ENCODE data around the gene LRRC7. TPM values are rescaled to one million over a fixed set of nuclear protein-coding genes. Genes with fewer than 3 reads are reported as not detected.
"Not testable (repeated sequence)": the region's sequence is repeated elsewhere in the genome, so short reads cannot be mapped to it uniquely, and the experiment has no call there.

Gene LRRC7
- total RNA-seq, 2 donors from 2014 or later = not detected

DNA sequence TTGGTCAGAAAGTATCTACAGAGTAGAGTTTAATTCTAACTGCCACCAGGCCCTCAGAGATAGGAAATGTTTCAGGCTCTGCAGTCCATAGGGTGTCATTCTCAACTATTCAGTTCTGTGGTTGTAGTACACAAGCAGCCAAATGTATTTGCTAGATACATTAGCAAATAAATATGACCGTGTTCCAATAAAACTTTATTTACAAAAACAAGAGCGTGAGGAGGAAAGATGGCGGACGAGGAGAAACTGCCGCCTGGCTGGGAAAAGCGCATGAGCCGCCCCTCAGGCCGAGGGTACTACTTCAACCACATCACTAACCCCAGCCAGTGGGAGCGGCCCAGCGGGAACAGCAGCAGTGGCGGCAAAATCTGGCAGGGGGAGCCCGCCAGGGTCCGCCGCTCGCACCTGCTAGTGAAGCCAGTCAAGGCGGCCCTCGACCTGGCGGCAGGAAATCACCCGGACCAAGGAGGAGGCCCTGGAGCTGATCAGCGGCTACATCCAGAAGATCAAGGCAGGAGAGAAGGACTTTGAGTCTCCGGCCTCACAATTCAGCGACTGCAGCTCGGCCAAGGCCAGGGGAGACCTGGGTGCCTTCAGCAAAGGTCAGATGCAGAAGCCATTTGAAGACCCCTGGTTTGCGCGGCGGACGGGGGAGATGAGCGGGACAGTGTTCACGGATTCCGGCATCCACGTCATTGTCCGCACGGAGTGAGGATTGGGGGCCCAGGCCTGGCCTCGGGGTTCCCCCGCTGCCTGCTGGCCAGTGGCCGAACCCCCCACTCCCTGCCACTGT is 351.6 kb downstream of the LRRC7 start:
- Mint-ChIP-seq H3K36me3 (no peaks in the 10 kb centered on the region), H3K9me3 (peaks cover 19% of the 10 kb centered on the region), H3K4me3 (no peak overlapping the region), H3K4me1 (ENCODE audit: low read depth in 2 of 2) (no peaks in the 10 kb centered on the region), H3K27me3 (no peaks in the 10 kb centered on the region), H3K27ac (no peak overlapping the region)
- no peak for DNase-seq (ENCODE audit: low spot score)
- ATAC-seq = no peak

- no peak overlapping the region for H3K27ac Mint-ChIP-seq
These were observed 352.2 kb downstream of the LRRC7 start for GRCh38 chr1:69919922-69920273.

GRCh38 chr1:69920426-69920825 is 352.7 kb downstream of the LRRC7 start:
- Mint-ChIP-seq H3K9me3 (peaks cover 15% of the 10 kb centered on the region), H3K27me3 (no peaks in the 10 kb centered on the region), H3K36me3 (no peaks in the 10 kb centered on the region), H3K4me1 (ENCODE audit: low read depth in 2 of 2) (no peaks in the 10 kb centered on the region), H3K4me3 (no peak overlapping the region), H3K27ac (no peak overlapping the region)
- ATAC-seq (no peak), DNase-seq (ENCODE audit: low spot score) (no peak)

More at GRCh38 chr1:69919922-69920273, 352.2 kb downstream of the LRRC7 start:
- H3K27me3 Mint-ChIP-seq = no peaks in the 10 kb centered on the region
- peaks cover 17% of the 10 kb centered on the region for H3K9me3 Mint-ChIP-seq
- DNase-seq (ENCODE audit: low spot score) = no peak
- no peaks in the 10 kb centered on the region for H3K4me1 Mint-ChIP-seq (ENCODE audit: low read depth in 2 of 2)
- H3K4me3 Mint-ChIP-seq = no peak overlapping the region
- ATAC-seq = peak in 1 of 2 donors; percentile 43
- H3K36me3 Mint-ChIP-seq = no peaks in the 10 kb centered on the region

- Mint-ChIP-seq H3K27ac (no peak overlapping the region), H3K9me3 (peaks cover 15% of the 10 kb centered on the region), H3K4me1 (ENCODE audit: low read depth in 2 of 2) (no peaks in the 10 kb centered on the region), H3K36me3 (no peaks in the 10 kb centered on the region), H3K27me3 (no peaks in the 10 kb centered on the region), H3K4me3 (no peak overlapping the region)
- DNase-seq (ENCODE audit: low spot score) (no peak), ATAC-seq (no peak)
These were observed 353.8 kb downstream of the LRRC7 start for GRCh38 chr1:69921486-69921885.

- H3K27me3 Mint-ChIP-seq; H3K4me1 Mint-ChIP-seq (ENCODE audit: low read depth in 2 of 2); ATAC-seq; H3K27ac Mint-ChIP-seq; DNase-seq (ENCODE audit: low spot score); H3K36me3 Mint-ChIP-seq; H3K4me3 Mint-ChIP-seq: not testable (repeated sequence)
- H3K9me3 Mint-ChIP-seq = peaks cover 25% of the 10 kb centered on the region
These were observed 360.5 kb downstream of the LRRC7 start for GRCh38 chr1:69928234-69928633.

GRCh38 chr1:69929308-69930057 is 361.8 kb downstream of the LRRC7 start:
- DNase-seq (ENCODE audit: low spot score) (no peak), ATAC-seq (no peak)
- no peak overlapping the region for H3K4me3 Mint-ChIP-seq
- peaks cover 25% of the 10 kb centered on the region for H3K9me3 Mint-ChIP-seq
- H3K36me3 Mint-ChIP-seq = peaks cover 7% of the 10 kb centered on the region
- H3K27ac Mint-ChIP-seq = no peak overlapping the region
- no peaks in the 10 kb centered on the region for H3K4me1 Mint-ChIP-seq (ENCODE audit: low read depth in 2 of 2)
- H3K27me3 Mint-ChIP-seq = no peaks in the 10 kb centered on the region

GRCh38 chr1:69930396-69930795 is 362.7 kb downstream of the LRRC7 start:
- H3K27ac Mint-ChIP-seq = no peak overlapping the region
- H3K36me3 Mint-ChIP-seq = peaks cover 7% of the 10 kb centered on the region
- H3K4me1 Mint-ChIP-seq (ENCODE audit: low read depth in 2 of 2) = no peaks in the 10 kb centered on the region
- ATAC-seq (no peak), DNase-seq (ENCODE audit: low spot score) (no peak)
- peaks cover 25% of the 10 kb centered on the region for H3K9me3 Mint-ChIP-seq
- H3K27me3 Mint-ChIP-seq = no peaks in the 10 kb centered on the region
- no peak overlapping the region for H3K4me3 Mint-ChIP-seq

DNA sequence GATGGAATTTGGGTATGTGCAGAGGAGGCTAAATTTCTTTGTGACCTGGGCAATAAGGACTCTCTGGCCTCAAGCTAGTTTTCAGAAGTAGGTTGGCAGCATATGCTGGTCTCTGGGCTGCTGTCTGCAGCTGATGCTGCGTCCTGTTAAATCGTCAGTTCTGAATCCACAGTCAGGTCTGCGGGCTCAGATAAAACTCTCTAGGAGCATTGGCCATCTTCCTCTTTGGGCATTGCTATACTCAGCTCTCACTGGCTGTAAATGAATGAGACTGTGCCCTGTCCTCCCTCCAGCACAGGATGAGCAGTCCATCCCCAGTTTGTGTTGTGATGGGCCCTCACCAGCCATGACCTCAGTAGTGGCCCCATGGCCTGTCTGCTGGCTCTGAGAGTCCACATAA is 365.0 kb downstream of the LRRC7 start:
- peaks cover 7% of the 10 kb centered on the region for H3K36me3 Mint-ChIP-seq
- no peak for DNase-seq (ENCODE audit: low spot score)
- no peak overlapping the region for H3K4me3 Mint-ChIP-seq
- H3K9me3 Mint-ChIP-seq = peaks cover 22% of the 10 kb centered on the region
- H3K4me1 Mint-ChIP-seq (ENCODE audit: low read depth in 2 of 2) = no peaks in the 10 kb centered on the region
- H3K27me3 Mint-ChIP-seq = no peaks in the 10 kb centered on the region
- H3K27ac Mint-ChIP-seq = no peak overlapping the region
- no peak for ATAC-seq

GRCh38 chr1:69940231-69940630 is 372.5 kb downstream of the LRRC7 start:
- H3K4me1 Mint-ChIP-seq (ENCODE audit: low read depth in 2 of 2) = no peaks in the 10 kb centered on the region
- H3K9me3 Mint-ChIP-seq = peaks cover 9% of the 10 kb centered on the region
- DNase-seq (ENCODE audit: low spot score) = no peak
- no peak for ATAC-seq
- H3K27me3 Mint-ChIP-seq = no peaks in the 10 kb centered on the region
- no peaks in the 10 kb centered on the region for H3K36me3 Mint-ChIP-seq
- no peak overlapping the region for H3K4me3 Mint-ChIP-seq
- H3K27ac Mint-ChIP-seq = no peak overlapping the region

GRCh38 chr1:69940816-69941215 is 373.1 kb downstream of the LRRC7 start:
- no peaks in the 10 kb centered on the region for H3K27me3 Mint-ChIP-seq
- no peak overlapping the region for H3K4me3 Mint-ChIP-seq
- H3K4me1 Mint-ChIP-seq (ENCODE audit: low read depth in 2 of 2) = no peaks in the 10 kb centered on the region
- H3K27ac Mint-ChIP-seq = no peak overlapping the region
- ATAC-seq (no peak), DNase-seq (ENCODE audit: low spot score) (no peak)
- peaks cover 10% of the 10 kb centered on the region for H3K9me3 Mint-ChIP-seq
- no peaks in the 10 kb centered on the region for H3K36me3 Mint-ChIP-seq

DNA sequence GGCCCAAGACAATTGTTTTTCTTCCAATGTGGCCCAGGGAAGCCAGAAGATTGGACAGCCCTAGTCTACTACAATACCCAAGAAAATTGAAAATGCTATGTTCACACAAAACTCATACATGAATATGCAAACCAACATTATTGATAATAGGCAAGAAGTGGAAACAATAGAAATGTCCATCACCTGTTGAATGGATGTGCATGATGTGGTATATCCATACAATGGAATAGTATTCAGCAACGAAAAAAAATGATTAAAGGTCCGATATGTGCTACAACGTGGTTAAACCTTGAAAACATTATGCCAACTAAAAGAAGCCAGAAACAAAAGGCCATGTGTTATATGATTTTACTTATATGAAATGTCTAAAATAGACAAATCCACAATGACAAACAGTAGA is 375.3 kb downstream of the LRRC7 start:
- ATAC-seq (no peak), DNase-seq (ENCODE audit: low spot score) (no peak)
- Mint-ChIP-seq H3K36me3 (no peaks in the 10 kb centered on the region), H3K27me3 (no peaks in the 10 kb centered on the region), H3K9me3 (peaks cover 13% of the 10 kb centered on the region), H3K4me1 (ENCODE audit: low read depth in 2 of 2) (no peaks in the 10 kb centered on the region), H3K4me3 (no peak overlapping the region), H3K27ac (no peak overlapping the region)

DNA sequence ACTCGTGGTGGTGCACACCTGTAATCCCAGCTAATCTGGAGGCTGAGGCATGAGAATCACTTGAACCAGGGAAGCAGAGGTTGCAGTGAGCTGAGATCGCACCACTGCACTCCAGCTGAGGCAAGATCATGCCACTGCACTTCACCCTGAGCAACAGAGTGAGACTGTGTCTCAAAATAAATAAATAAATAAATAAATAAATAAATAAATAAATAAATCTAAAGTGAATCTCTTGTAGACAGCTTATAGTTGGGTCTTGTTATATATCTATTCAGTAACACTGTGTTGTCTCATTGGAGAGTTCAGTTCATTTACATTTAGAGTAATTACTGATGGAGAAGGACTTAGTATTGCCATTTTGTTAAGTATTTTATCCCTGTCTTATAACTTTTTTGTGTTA is 379.2 kb downstream of the LRRC7 start:
- no peak overlapping the region for H3K27ac Mint-ChIP-seq
- no peak for ATAC-seq
- no peaks in the 10 kb centered on the region for H3K27me3 Mint-ChIP-seq
- peaks cover 19% of the 10 kb centered on the region for H3K9me3 Mint-ChIP-seq
- DNase-seq (ENCODE audit: low spot score) = no peak
- no peak overlapping the region for H3K4me3 Mint-ChIP-seq
- peaks cover 5% of the 10 kb centered on the region for H3K36me3 Mint-ChIP-seq
- no peaks in the 10 kb centered on the region for H3K4me1 Mint-ChIP-seq (ENCODE audit: low read depth in 2 of 2)

DNA sequence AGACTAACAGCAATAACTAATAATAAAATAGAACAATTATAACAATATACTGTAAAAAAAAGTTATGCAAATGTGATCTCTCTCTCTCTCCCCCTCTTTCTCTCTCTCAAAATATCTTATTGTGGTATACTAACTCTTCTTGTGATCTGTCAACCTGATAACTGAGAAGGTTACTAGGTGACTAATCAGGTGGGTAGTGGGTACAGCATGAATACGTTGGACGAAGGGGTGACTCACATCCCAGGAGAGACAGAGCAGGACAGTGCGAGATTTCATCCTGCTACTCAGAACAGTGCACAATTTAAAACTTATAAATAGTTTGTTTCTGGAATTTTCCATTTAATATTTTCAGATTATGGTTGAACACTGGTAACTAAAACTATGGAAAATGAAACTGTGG is 380.1 kb downstream of the LRRC7 start:
- no peak overlapping the region for H3K27ac Mint-ChIP-seq
- ATAC-seq (no peak), DNase-seq (ENCODE audit: low spot score) (no peak)
- no peaks in the 10 kb centered on the region for H3K27me3 Mint-ChIP-seq
- H3K4me1 Mint-ChIP-seq (ENCODE audit: low read depth in 2 of 2) = no peaks in the 10 kb centered on the region
- peaks cover 17% of the 10 kb centered on the region for H3K9me3 Mint-ChIP-seq
- no peak overlapping the region for H3K4me3 Mint-ChIP-seq
- H3K36me3 Mint-ChIP-seq = peaks cover 5% of the 10 kb centered on the region

DNA sequence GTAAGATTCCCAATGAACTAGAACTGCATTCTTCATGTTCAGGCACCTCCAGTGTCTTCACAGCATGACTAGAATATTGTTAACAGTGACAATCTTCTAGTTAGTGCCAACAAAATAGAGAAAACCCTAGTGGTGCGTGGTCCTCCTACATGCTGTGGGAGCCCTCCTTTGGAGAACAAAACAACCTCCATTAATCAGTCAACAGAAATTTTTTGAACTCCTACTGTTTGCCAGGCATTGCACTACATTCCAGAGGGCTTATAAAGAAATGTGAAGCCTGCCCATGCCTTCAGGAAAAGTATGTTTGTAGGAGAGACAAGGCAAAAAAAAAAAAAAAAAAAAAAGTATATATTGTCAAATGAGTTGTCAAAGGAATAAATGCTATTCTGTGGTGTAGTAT is 385.0 kb downstream of the LRRC7 start:
- DNase-seq (ENCODE audit: low spot score) (no peak), ATAC-seq (no peak)
- Mint-ChIP-seq H3K27ac (no peak overlapping the region), H3K27me3 (no peaks in the 10 kb centered on the region), H3K9me3 (peaks cover 24% of the 10 kb centered on the region), H3K4me1 (ENCODE audit: low read depth in 2 of 2) (no peaks in the 10 kb centered on the region), H3K36me3 (peaks cover 5% of the 10 kb centered on the region), H3K4me3 (no peak overlapping the region)
